ENCODE results near the gene TMEM87B.
"Not testable (repeated sequence)": the region's sequence is repeated elsewhere in the genome, so short reads cannot be mapped to it uniquely, and the experiment has no call there.

Gene TMEM87B

DNA sequence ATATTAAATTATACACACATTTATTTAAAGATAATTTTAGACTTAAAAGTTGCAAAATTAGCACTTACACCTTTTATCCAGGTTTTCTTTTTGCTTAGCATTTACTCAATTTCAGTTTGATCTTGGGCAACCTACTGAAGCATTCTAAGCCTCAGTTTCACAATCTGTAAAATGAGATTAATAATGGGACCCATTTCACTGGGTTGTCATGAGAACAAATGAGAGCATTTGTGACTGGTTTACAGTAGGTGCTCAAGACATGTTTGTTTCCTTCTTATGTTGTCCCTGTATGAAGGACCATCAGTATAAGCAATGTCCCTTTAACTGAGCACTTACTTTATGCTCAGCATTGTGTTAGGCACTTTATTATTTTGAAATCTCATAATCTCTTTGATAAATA, 78.3 kb downstream of the TMEM87B start:
- no peak for DNase-seq (ENCODE audit: low read depth in 3 of 3)

DNA sequence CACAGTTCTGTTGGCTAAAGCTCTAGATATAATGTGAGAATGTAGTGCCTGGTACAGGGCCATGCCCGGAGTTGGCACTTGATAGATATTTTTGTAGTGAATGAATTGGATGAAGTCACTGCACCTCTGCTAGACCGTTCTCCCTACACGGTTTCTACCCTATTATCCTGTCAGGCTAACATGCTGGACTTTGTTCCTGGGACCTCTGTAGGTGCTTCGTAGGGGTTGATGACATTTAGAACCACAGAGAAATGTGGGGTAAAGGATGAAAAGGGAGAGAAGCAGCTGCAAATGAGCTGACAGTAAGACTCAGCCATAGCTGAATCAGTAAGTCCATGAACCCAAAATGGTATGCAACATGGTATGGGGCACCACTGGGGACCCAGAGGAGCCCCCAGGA, 79.1 kb downstream of the TMEM87B start:
- DNase-seq (ENCODE audit: low read depth in 3 of 3): no peak

DNA sequence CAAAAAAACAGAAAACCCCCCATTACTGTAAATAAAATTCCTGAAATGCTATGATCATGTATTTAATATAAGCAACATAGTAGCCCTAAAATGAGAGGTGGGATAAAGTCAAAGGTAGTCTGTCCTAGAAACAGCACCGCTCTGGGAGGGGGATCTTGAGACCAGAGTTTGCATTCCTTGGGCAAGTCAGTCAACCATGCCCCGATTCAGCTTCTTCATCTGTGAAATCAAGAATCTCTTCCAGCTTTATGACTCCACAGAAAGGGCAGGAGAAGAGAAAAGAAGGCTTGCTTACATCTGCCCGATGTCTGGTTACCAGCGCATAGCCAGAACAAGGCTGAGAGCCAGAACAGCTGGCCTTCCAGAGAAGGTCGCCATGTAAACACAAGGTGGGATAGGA, 81.0 kb downstream of the TMEM87B start:
- DNase-seq (ENCODE audit: low read depth in 3 of 3): no peak

DNA sequence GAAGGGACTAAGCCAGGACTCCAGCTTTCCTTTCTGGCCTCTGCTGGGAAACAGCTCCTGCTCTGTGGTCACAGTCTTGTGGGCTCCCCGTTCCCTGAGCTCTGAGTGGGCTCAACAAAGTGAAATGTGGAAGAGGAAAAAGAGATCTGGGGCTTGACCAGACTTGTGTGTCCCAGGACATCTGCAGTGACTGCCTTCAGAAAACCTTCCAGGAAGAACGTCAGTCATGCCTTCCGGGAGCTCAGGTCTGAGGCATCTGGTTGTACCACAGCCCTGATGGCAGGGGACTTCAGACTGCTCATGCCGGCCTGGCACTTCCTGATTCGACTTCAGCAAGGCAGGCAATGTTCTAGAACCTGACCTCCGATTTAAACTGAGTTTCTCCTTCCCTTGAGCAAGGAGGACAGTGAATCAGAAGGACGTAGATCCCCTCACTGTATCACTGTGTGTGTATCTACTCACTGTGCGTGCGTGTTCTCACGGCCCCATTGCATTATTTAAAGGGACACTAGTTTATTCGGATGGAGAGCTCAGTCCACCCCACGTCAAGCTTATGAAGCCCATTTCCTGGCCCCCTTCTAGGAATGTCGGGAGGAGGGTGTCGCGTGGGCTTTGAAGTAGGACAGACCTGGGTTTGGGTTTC, 82.6 kb downstream of the TMEM87B start:
- DNase-seq (ENCODE audit: low read depth in 3 of 3): no peak

DNA sequence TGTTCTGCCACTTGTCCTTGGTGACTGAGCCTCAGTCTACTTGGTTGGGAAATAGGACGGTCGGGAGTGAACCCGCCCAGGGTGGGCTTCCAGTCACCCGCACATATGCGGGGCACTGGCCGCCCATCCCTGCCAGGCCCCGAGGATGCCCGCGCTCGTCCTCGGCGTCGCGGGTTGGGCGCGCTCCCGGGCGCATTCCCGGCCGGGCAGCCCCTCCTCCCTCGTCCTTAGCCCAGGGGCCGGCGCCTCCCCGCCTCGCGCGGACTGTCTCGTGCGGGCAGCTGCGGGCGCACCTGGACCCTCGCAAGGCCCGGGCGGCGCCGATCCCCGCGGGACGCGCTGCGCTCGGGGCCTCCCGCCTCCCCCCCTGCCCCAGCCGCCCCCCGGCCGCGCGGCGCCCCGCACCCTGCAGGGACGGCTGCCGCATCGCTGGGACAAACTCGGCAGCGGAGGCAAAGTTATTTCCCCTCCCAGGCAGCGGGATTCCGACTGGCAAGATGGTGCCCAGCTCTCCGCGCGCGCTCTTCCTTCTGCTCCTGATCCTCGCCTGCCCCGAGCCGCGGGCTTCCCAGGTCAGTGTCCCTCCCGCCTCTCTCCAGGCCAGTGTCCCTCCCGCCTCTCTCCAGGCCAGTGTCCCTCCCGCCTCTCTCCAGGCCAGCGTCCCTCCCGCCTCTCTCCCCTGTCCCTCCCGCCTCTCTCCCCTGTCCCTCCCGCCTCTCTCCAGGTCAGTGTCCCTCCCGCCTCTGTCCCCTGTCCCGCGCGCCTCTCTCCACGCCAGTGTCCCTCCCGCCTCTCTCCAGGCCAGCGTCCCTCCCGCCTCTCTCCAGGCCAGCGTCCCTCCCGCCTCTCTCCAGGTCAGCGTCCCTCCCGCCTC, 83.3 kb downstream of the TMEM87B start, which contains the start of gene FBLN7:
Gene FBLN7 (plus strand): TSS at position 227 of the 874 bp plus-strand sequence. CDS start 271 bp downstream, at position 498.
- DNase-seq (ENCODE audit: low read depth in 3 of 3): no peak

DNA sequence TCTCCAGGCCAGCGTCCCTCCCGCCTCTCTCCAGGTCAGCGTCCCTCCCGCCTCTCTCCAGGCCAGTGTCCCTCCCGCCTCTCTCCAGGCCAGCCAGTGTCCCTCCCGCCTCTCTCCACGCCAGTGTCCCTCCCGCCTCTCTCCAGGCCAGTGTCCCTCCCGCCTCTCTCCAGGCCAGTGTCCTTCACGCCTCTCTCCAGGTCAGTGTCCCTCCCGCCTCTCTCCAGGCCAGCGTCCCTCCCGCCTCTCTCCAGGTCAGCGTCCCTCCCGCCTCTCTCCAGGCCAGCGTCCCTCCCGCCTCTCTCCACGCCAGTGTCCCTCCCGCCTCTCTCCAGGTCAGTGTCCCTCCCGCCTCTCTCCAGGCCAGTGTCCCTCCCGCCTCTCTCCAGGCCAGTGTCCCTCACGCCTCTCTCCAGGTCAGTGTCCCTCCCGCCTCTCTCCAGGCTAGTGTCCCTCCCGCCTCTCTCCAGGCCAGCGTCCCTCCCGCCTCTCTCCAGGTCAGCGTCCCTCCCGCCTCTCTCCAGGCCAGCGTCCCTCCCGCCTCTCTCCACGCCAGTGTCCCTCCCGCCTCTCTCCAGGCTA, 84.1 kb downstream of the TMEM87B start:
- not testable (repeated sequence) for DNase-seq (ENCODE audit: low read depth in 3 of 3)

DNA sequence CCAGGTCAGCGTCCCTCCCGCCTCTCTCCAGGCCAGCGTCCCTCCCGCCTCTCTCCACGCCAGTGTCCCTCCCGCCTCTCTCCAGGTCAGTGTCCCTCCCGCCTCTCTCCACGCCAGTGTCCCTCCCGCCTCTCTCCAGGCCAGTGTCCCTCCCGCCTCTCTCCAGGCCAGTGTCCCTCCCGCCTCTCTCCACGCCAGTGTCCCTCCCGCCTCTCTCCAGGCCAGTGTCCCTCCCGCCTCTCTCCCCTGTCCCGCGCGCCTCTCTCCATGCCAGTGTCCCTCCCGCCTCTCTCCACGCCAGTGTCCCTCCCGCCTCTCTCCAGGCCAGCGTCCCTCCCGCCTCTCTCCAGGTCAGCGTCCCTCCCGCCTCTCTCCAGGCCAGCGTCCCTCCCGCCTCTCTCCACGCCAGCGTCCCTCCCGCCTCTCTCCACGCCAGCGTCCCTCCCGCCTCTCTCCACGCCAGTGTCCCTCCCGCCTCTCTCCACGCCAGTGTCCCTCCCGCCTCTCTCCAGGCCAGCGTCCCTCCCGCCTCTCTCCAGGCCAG, 84.7 kb downstream of the TMEM87B start:
- not testable (repeated sequence) for DNase-seq (ENCODE audit: low read depth in 3 of 3)

DNA sequence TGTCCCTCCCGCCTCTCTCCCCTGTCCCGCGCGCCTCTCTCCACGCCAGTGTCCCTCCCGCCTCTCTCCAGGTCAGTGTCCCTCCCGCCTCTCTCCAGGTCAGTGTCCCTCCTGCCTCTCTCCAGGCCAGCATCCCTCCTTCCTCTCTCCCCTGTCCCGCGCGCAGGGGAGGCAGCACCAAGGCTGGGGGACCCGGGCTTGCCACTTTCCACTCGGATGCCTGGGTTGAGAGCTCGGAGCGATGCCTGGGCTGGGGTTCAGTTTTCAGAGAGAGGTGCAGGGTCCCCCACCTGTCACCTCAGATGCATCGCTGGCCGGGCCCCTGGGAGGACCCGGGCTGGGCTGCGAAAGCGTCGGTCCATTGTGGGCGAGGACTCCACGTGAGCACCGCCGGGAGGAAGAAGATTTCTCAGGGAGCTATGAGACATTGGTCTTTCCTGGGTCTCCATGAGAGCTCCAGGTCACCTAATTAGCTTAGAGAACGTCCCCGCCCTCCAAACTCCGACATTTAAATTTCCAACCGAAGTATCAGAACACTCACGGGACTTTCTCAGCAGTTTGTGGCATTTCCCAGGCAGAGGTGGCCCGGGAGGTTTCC, 85.2 kb downstream of the TMEM87B start:
- no peak for DNase-seq (ENCODE audit: low read depth in 3 of 3)

DNA sequence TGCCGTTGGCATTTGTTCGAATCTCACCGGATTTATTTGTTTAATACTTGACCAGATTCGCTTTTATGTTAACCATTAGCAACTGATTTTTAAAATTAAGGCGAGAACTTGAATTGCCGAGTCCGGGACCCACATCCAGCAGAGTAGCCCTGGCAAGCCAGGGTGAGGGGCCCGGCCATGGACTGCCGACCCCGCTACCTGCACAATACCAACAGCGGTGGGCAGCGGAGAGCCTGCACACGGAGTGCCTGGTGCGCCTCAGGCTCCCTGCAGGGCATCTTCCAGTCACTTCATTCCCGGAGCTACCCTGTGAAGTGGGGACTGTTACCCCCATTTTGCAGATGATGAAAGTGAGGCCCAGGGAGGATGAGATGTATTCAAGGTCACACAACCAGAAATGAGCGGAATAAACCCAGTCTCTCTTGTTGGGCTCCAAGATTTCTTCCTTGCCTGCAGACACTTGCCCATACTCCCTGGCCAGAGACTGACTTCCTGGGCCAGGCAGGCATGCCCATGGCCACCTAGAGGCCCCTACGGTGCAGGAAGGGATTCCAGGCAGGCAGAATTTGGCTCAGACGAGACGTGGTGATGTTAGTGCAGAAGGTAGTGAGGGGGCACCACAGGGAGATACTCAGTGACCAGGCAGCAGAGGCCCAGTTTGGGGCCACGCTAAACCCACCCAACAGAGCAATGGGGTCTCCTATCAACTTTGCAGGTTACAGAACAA, 86.0 kb downstream of the TMEM87B start:
- no peak for DNase-seq (ENCODE audit: low read depth in 3 of 3)

DNA sequence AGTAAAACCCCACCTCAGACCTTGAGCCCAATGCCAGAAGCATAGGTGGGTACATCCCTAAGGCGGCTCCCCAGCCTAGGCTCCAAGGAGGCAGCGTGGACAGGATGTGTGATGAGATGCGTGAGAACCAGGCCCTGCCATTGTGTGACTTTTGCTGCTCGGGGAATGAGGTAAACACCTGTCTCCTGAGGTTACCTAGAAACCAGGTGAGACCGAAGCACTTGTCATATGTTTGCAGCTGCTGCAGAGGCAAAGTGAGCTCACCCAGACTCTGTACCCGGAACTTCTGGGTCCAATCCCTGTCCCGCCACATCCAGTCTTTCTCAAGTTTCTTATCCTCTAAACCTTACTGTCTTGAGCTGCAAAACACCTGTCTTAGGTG, 86.5 kb downstream of the TMEM87B start:
- no peak for DNase-seq (ENCODE audit: low read depth in 3 of 3)

DNA sequence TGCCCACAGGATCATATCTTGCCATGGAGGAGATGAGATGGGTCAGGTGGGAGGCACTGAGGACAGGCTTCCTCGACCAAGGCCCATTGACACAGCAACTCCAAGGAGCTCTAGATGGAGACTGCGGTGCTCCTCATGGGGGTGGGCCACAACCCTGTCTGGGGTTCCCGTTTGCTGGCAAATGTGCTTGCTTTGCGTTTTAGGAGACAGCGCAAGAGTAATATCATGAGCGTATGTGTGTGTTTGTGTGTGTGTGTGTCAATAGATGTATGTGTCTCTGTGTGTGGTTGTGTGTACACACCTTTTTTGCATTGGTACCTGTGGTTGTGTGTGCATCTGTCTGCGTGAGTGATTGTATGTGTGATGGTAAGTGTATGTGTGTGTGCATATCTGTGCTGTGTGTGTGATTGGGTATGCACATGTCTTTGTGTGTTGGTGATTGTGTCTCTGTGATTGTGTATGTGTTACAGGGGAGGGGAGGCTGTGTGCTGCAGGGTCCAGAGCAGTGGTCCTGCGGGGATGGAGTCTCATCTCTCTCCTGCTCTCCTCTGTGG, 87.5 kb downstream of the TMEM87B start:
- DNase-seq (ENCODE audit: low read depth in 3 of 3): no peak

DNA sequence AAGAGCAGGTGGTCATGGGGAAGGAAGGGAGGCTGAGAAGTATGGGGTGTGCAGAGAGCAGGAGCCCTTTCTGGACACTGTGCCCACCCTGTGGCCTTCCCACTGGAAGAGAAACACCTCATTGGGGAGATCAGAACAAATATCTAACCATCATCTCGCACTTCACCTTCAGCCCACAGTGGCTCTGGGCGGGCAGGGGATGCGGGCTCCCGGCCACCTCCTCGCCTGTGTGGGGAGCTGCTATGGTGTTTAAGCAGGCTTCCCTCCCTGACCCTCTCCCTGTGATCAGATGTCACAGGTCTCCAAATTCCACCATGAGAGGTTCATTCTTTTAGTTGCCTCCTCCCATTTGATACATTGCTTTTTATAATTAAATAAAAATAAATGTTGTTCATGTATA, 88.1 kb downstream of the TMEM87B start:
- DNase-seq (ENCODE audit: low read depth in 3 of 3): no peak

DNA sequence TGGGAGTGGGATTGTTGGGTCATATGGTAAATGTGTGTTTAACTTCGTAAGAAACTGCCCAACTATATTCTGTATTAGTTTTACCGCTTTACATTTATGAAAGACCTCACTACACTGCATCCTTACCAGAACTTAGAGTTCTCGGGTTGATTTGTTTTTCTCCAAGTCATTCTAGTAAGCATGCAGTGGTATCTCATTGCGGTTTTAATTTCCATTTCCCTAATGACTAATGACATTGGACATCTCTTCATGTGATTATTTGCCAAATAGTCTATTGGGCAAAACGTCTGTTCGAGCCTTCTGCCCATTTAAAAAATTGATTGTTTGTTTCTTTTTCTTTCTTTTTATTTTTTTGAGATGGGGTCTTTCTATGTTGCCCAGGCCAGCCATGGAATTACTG, 89.9 kb downstream of the TMEM87B start:
- DNase-seq (ENCODE audit: low read depth in 3 of 3): no peak

DNA sequence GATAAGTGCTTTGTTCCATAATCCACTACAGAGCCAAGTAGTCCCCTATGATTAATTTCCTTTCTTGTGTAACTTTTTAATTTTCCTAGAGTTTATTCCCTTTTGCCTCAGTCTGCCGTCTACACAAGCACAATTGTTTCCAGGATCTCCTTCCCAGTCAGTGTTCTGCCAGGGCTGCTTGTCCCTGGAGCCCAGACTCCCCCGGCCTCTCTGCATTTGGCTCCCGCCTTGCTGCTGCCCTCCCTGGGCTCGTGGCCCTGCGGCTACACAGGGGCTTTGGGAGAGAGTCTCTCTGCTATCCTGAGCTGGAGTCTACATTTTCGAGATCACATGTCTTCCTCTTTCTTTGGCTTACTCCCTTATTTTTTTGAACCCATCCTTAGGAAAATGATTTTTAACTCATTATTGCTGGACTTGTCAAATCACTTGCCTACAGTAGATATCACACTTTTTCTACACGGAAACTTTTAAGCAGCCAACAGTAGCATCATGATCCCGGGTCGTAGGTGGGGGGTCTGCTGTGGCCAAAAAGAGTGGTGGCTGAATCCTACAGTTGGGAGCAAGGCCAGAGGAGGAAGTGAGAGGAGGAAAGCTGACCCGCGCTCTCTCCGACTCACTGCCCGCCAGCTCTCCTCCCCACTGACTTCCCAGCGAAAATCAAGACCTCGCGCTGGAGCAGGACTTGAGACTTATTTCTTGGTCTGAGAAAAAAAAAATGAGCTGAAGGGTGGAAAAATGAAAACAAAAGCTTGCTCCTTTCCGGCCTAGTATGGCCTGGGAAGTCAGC, 92.5 kb downstream of the TMEM87B start:
- no peak for DNase-seq (ENCODE audit: low read depth in 3 of 3)

DNA sequence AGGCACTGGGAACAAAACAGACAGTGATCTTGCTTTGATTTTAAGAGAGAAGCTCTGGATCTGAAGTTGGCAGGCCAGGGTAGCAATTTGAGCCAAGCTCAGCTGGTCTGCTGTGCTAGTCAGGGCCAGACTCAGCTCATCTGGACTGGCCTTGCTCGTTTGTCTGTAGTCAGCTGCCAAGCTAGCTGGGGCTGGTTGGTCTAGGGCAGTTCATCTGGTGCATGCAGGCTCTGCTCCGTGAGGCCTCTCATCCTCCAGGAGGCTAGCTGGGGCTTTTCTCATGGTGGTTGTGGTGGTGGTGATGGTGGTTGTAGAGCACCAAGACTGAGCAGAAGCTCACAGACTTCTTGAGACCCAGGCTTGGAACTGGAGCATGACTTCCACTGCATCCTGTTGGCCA, 93.4 kb downstream of the TMEM87B start:
- DNase-seq (ENCODE audit: low read depth in 3 of 3): no peak

DNA sequence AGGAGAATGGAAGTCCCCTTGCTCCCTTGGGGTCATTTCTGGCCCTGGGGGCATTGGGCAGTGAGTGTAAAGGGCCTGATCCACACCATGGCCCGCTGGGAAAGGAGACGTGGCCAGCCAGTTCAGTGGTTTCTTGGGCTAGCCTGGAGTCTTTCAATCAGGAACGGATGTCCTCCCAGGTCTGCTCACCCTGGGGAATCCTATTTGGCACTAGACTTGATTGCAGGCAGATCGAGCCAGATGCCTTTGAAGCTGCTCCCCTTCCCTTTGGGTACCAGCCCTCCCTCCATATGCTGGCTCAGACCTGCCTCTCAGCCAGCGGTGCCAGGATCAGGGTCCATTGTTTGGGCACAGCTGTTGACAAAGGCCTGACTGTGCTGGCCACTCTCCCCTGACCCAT, 94.1 kb downstream of the TMEM87B start:
- no peak for DNase-seq (ENCODE audit: low read depth in 3 of 3)

DNA sequence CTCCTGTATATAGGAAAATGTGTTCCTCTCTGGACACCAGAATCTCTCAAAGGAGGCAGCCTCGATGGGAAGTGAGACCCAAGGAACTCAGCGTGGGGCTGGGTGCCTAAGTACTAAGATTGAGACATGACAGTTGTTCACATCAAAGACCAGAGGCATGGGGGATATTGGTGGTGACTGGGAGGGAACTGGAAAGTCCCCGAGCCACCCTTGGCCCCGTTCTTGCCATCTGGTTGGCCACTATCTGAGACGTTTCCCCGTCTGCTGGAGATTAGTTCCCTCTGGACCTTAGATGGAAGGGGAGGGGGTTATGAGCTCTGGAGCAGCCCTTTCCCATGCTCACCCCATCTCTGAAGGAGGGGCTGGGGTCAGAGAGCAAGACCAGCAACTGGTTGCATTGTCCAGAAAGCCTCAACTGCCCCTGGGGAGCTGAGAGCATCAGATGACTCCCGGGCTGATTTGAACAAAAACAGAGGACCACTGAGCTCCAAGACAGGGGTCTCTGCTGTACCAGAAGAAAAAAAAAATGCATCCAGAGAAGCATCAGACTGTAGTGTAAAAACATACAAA, 94.9 kb downstream of the TMEM87B start:
- DNase-seq (ENCODE audit: low read depth in 3 of 3): no peak

DNA sequence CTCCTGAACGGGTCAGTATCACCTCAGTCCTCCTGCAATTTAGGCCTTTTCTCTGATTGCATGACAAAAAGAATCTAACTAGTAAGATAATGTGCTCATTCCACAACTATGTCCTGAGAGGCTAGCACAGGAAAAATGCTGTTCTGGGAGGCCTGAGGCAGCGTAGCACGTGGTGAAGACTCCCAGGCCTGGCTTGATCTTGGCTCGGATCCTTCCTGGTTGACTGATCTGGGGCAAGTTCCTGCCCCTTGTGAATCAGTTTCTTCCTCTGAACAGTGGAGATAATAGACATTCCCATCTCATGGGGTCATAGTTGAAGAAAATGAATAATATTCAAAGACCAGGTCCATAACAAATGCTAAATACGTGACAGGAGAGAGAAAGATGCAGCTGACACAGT, 95.4 kb downstream of the TMEM87B start:
- DNase-seq (ENCODE audit: low read depth in 3 of 3): no peak

DNA sequence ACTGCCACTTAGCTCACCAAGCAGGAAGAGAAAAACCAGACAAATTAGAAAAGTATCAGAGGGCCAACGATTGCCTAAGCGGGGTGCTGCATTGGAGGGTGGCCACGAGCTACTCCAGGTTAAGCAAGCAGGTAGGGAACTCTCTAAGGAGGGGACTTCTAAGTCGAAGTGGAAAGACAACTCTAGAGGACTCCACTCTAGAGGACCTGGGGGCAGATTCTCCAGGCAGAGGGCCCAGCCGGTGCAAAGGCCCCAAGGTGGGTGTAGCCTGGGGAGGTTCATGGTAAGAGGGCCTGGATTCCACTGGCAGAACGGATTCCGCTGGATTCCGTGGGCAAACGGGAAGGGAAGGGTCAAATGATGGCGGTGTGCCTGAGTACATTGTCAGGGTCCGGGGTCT, 95.8 kb downstream of the TMEM87B start:
- no peak for DNase-seq (ENCODE audit: low read depth in 3 of 3)

DNA sequence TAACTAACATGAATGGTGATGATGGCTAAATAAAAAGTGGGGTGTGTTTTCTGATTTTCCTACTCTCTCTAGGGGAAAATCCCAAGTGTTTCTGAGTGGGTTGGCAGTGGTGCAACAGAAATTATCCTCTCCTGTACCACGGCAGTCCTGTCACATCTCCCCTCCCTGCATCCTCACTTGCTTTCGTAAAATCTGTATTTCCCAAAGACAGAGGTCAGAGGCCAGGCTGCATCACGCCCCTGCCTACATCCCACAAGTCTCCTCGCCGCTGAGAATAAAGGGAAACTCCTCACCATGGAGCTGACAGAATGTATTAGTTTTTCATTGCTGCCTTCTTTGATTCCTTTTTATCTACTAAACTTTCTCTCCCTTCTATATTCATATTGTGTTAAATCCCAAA, 96.2 kb downstream of the TMEM87B start:
- no peak for DNase-seq (ENCODE audit: low read depth in 3 of 3)

All from stimulated activated CD4-positive, alpha-beta T cell treated with anti-CD3 and anti-CD28 coated beads, TNF-alpha, amount 100 ng/mL, for 4 hours (primary cell).